ENCODE data around the gene FARP2. TPM values are rescaled to one million over a fixed set of nuclear protein-coding genes. Genes with fewer than 3 reads are reported as not detected.
"Not testable (repeated sequence)": the region's sequence is repeated elsewhere in the genome, so short reads cannot be mapped to it uniquely, and the experiment has no call there.

The FARP2 gene
- total RNA-seq, 1 donor from 2014 or later: 14.0 TPM

DNA sequence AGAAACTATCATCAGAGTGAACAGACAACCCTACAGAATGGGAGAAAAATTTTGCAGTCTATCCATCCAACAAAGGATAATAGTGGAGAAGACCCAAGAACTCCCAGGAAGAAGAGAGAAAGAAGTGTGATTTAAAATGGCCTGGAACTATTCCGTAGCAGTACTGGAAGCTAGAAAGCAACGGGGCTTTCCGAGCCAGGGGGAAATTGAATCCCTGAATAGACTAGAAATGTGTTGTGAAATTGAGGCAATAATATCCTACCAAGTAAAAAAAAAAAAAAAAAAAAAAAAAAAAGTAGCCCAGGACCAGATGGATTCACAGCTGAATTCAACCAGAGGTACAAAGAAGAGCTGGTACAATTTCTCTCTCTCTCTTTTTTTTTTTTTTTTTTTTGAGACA is 69.3 kb downstream of the FARP2 start:
- intact Hi-C loops (cut with DNase I): no loop called here
- no peak for ATAC-seq (ENCODE audit: poor library complexity)

DNA sequence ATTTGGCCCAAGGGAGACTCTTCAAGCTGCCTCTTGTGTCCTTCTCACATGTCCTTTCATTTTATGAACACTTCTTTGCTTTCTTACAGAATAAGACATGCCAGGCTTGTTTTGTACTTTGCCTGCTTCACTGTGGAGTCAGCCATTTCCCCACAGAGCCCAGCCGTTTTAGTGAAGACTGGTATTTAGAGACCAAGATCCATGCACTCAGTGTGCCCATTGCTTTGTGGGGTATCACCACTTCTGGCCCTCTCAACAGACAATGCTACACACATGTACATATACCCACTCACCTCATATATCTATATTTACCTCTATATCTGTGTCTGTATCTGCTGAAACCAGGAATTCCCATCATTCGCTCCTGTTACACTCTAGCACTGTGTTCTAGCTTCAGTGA is 74.1 kb downstream of the FARP2 start:
- intact Hi-C loops (cut with DNase I): no loop called here
- no peak for ATAC-seq (ENCODE audit: poor library complexity)
- DNase-seq: no peak

More for the DNA sequence above, 69.3 kb downstream of the FARP2 start:
- no peak for DNase-seq

DNA sequence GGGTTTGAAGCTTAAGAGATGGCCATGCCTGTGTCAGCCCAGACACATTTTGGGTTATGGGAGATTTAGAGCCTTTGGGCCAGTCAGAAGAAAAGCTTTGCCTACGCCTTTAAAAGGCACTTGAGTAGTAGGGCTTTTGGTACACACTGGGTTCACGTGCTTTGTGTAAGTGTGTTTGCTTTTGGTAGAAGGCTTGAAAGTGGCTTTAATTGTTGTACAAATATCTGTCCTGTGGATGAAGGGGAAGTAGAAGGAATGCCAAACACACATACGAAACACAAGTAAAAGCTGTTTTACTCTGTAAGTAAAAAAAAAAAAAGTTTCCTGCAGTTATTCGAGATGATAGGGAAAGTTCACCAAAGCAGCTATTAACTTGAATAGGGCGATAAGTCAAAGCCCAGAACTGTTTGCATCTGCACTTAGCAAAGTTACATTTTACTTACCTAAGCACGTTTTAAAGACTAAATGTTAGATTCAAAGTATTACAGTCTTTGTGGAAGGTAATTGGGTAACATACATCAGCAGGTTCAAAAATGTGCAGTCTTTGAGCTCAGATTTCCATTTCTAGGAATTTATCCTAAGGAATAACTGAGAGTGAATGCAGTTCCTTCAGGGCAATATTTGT is 76.9 kb downstream of the FARP2 start:
- ATAC-seq (ENCODE audit: poor library complexity) (no peak), DNase-seq (no peak)
- intact Hi-C loops (cut with DNase I): no loop called here

DNA sequence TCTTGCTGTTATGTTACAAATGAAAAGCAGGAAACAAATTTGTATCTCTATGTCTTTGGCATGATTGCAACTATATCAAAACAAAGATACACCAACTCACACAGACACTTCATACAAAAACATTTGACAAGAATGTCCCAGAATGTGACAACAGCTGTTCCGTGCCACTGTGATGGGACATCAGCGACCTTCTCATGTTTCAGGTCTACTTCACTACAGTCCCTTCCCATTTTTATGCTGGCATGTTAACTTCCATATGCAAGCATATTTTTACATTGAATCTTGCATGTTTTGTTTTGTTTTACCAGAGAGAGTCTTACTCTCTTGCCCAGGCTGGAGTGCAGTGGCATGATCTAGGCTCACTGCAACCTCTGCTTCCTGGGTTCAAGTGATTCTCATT is 81.1 kb downstream of the FARP2 start:
- intact Hi-C loops (cut with DNase I): no loop called here

DNA sequence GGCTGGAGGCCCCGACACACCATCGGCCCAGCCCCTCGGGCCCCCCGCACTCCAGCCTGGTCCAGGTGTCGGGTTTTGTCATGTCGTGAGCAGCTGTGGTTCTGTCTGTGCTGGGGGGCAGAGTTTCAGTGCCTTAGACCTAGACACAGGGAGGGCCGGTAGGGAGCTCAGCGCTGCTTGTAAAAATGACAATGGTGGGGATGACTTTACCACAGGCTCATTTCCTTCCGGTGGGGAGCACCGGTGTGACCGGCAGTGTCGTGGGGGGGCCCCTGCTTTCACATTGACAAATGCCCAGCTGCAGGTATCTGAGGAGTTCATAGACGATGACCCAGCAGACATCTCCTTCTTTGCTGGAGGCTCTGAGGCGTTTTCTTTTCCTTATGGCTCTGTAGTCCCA is 85.4 kb downstream of the FARP2 start:
- ATAC-seq (ENCODE audit: poor library complexity) (no peak), DNase-seq (no peak)
- intact Hi-C loops (cut with DNase I): no loop called here

More for the DNA sequence above, 81.1 kb downstream of the FARP2 start:
- no peak for ATAC-seq (ENCODE audit: poor library complexity)
- DNase-seq: no peak

DNA sequence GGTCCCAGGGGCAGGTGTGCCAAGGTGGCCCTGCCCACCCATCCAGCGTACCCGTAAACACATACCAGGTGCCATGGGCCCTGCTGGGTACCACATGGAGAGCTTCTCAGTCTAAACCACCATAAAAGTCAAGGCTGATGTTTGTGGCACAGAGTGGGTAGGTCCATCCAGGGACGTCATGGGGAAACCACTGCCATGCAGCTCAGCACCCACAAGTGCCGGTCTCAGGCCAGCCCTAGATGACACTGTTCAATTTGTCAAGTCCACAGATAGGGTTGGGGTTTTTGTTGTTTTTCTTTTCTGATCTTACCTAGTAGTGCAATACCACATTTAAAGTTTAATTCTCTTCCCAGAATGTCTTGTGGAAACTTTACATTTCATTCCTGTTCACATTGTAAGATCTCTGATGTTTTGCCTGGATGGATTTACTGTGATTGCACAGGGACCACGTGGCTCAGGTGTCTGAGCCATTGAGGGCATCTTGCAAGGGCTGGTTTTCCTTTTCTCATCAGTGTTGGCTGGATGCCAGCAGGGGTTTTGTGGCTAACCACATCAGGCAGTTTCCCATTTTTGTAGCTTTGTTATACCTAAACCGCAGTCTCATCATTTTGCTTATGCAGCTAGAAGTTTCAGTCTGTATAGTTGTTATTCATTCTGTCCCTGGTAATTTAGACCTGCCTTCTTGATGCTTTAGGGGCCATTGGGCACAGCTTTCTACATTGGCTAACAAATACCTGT is 87.6 kb downstream of the FARP2 start:
- intact Hi-C loops (cut with DNase I): no loop called here
- DNase-seq (peak; percentile 60), ATAC-seq (ENCODE audit: poor library complexity) (no peak)

DNA sequence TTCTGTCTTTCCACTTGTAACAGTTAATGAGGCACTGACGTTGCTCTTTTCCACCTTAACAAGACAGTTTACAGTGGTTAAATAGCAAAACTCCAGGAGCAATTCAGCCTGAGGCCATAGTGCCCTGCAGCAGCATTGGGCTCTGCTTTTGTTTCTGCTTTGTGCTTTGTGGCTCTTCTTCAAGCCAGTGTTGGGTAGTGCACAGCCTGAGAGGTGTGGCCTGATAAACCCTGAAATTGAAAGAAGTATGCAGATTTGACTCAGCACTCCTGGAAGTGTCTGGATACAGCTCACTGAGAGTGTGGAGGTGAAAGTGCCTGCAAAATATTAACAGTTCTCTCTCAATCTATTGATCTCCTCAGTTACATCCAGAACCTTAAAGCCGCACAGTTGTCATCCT is 89.3 kb downstream of the FARP2 start:
- DNase-seq (no peak), ATAC-seq (ENCODE audit: poor library complexity) (no peak)
- intact Hi-C loops (cut with DNase I): no loop called here

DNA sequence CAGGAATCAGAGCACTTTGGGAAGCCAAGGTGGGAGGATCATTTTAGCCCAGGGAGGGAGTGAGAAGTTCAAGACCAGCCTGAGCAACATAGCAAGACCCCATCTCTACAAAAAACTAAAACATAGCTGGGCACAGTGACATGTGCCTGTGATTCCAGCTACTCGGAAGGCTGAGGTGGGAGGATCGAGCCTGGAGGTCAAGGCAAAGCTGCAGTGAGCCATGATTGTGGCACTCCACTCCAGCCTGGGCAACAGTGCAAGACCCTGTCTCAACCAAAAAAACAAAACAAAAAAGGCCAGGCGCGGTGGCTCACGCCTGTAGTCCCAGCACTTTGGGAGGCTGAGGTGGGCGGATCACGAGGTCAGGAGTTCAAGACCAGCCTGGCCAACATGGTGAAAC is 94.0 kb downstream of the FARP2 start:
- intact Hi-C loops (cut with DNase I); ATAC-seq (ENCODE audit: poor library complexity): not testable (repeated sequence)

DNA sequence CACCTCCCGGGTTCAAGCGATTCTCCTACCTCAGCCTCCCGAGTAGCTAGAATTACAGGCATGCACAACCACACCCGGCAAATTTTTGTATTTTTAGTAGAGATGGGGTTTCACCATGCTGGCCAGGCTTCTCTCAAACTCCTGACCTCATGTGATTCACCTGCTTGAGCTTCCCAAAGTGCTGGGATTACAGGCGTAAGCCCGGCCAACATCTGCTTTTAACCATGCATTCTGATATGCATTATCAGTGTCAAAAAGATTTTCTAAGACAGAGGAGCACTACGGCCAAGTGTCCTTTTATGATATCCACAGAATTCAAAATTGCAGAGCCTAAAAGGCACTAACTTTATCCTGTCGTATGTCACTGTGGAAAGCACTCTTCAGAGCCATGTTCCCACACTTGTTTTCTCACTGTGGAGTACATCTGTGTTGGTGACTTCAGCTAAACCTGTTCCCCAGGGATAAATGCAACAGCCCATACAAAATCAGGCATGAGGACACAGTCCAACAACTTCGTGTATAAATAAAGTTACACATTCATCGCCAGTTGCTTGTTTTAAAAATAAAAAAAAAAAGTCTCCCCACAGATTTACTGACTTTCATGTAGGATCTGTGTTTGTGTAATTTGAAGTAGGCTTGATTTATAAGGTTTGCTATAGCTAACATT is 95.9 kb downstream of the FARP2 start:
- no peak for DNase-seq
- no peak for ATAC-seq (ENCODE audit: poor library complexity)
- intact Hi-C loops (cut with DNase I): no loop called here

More for the DNA sequence above, 94.0 kb downstream of the FARP2 start:
- DNase-seq: not testable (repeated sequence)

DNA sequence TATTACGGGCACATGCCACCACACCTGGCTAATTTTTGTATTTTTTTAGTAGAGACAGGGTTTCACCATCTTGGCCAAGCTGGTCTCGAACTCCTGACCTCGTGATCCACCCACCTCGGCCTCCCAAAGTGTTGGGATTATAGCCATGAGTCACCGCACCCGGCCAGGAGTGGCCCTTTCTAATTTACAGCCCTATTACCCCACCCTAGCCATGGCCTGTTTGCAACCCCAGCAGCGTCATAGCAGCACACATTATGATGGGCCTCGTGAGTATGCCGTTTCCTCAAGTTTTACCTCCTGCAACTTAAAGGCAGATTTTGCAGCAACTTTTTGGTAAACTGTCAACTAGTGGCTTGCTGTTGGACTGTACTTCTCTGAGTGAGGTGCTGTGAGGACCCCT is 97.8 kb downstream of the FARP2 start:
- ATAC-seq (ENCODE audit: poor library complexity); DNase-seq; intact Hi-C loops (cut with DNase I): not testable (repeated sequence)

DNA sequence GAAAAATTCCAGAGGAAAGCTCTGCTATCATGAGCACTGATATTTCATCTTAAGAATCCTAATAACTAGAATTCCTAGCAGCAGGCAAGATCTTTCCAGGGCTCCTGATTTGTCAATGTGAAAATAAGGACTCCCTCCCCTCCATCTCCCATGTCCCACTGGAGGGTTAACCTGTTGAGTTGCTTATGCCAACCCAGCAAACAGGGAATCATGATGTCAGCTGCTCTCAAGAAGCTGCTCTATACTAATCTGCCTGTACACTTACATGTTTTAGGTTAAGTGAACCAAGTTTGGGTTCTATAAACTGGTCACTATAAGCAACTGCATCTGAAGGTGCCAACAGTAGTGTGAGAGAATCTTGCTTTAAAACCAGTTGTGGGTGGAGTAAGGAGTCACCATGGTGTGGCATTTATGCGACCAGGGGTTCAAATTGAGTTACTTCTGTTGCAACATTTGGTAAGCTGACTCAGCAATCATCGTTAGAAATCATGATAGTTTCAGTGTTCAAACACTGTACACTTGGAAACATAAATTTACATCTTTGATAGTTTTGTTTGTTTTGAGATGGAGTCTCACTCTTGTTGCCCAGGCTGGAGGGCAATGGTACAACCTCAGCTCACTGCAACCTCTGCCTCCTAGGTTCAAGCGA is 98.9 kb downstream of the FARP2 start:
- DNase-seq (no peak), ATAC-seq (ENCODE audit: poor library complexity) (no peak)
- intact Hi-C loops (cut with DNase I): no loop called here

DNA sequence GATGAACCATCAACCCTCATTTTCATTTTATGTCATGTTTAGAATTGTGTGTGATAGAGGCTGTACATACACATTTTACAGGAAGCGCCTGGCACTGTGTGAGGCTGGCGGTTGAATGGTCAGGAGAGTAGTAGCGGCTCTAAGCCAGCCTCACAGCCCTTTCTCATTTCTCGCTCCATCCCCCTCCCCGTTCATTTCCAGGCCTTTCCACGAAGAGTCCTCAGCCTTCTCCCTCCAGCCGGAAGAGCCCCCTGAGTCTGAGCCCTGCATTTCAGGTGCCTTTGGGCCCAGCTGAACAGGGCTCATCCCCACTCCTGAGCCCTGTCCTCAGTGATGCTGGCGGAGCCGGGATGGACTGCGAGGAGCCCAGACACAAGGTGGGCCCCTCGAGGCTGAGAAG is 100.5 kb downstream of the FARP2 start:
- intact Hi-C loops (cut with DNase I): no loop called here
- DNase-seq (no peak), ATAC-seq (ENCODE audit: poor library complexity) (no peak)

DNA sequence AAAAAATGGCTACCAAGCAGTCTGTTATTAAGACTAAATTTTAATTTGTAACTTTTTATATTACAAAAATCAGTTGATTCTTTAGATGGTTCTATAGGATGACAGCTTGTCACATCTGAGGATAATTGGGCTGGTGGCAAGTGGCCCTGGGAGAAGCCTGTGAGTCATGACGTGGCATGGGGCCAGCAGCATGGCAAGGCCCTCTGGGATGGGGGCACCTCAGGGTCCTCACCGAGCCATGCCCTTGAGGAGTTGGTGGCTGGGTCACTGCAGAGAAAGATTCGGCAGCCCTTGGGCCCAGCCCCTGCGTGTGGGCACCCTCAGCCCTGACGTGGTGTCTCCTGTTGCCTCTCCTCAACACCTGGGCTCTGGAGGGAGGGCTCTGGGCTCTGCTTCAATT is 102.6 kb downstream of the FARP2 start:
- DNase-seq (no peak), ATAC-seq (ENCODE audit: poor library complexity) (no peak)
- intact Hi-C loops (cut with DNase I): no loop called here

DNA sequence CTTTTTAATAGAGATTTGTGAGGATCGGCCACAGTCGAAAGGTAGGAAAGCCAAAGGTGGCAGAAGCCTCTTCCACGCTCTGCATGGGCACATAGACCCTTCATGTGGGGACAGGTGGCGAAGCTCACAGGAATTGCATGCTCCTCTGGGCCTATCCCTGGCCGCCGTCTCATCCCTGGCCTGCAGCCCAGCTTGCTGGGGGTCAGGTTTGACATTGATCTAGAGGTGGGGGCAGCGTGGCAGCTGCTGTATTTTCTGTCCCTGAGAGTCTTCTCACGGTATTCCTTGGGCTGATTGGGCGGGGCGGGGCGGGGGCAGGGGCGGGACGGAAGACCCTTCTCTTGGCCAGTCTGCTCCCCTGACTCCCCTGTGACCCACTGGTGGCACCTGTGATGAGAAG is 103.4 kb downstream of the FARP2 start:
- DNase-seq: no peak
- intact Hi-C loops (cut with DNase I): no loop called here
- no peak for ATAC-seq (ENCODE audit: poor library complexity)

DNA sequence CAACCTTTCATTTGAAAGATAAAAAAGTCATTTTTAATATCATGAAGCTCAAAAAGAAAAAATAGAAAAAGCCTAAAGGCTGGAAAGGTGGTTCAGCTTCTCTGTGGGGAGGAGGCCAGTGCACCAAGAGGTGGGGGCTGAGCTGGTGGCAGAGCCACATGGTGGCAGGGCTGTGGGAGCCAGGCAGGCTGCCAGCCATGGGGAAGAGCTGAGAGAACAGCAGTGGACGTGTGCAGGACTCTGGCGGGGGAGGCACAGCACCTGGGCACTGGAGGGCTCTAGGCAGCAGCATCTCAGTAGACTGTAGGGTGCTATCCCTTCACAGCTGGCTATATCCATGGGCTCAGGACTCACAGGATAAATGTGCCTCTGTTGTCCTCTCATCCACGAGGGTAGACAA is 104.5 kb downstream of the FARP2 start:
- no peak for DNase-seq
- no peak for ATAC-seq (ENCODE audit: poor library complexity)
- intact Hi-C loops (cut with DNase I): no loop called here

DNA sequence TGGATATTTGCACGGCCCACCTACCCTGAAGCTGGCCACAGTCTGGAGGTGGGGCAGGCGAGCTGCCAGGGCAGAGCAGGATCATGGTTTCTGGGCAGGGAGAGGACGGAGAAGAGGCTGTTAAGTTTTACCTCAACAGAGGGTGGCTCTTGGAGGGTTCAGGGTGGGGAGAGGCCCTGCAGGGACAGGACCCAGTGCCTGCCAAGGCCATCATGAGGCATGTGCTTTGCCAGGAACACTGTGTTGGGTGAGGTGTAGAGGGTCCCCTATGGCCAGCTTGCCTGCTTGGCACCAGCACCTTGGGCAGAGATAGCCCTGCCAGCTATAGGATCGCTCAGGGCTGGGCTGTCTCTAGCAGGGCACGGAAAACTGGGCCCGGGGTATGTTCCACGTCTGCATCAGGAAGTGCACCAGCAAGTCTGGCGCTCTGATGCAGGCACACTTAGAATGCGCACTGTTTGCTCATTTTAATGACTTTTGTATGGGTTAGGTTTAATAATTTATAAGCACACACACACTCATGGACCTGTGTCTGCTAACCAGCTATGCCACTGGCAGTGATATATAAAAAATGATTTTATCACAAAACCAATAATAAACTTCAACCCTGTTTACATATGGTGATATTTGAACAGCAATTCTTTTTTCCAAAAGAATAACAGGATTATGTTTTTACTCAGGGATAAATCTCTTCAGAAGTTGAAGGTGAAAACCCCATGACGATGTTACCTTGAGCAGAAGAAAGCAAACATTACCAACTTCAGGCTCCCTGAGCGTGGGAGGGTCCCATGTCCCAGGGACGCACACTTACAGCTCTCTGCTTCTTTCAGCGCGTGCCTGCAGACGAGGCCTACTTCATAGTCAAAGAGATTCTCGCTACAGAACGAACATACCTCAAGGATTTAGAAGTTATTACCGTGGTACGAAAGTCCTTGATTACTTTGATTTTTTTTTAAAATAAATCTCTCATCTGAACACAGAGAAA is 105.9 kb downstream of the FARP2 start:
- DNase-seq (no peak), ATAC-seq (ENCODE audit: poor library complexity) (peak; percentile 13)
- intact Hi-C loops (cut with DNase I): no loop called here

DNA sequence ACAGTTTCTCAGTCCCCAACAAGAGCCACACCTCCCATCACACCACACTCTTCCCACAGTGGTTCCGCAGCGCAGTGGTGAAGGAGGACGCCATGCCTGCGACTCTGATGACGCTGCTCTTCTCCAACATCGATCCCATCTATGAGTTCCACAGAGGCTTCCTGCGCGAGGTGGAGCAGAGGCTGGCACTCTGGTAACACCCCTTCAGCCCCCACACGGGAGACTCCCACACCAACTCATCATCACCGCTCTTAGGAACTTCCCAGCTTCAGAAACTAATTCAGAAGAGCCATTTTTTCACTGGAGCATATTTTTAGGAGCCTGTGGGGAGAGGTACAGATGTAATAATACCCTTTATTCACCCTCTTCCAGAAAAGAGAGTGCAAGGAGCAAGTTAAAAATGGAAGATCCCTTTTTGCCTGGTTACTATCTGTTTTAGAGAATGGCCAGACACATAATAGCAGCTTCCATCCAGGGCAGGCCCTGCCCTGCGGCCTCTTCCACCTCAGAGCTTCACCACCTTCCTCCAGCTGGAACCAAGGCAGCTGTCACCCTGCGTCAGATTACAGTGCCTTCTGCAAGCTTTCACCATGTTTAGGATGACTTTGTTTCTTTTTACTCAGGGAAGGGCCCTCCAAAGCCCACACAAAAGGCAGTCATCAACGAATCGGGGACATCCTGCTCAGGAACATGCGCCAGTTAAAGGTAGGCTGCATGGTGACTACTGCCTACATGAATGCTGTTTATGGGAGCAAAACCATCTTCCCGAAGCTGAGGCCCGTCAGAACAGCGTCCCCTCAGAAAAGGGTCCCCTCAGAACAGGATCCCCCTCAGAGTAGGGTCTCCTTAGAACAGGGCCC is 107.4 kb downstream of the FARP2 start:
- intact Hi-C loops (cut with DNase I): no loop called here
- no peak for ATAC-seq (ENCODE audit: poor library complexity)

DNA sequence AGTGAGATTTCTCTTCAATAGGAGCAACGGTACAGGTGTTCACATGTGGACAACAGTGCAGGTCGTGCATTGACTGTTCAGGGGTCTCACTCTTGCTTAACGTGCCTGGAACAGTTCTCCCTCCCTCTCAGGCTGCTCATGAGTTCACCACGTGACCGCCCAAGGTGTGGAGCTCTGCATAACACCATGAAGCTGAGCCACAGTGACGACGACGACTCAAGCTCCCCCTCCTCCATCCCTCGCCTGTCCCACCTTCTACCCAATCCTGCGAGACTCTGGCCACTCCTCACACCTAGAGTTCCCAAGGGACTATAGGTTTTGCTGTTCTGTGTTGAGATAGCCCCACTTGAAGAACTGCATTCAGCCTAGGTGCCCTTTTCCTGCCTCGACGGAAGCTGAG is 109.5 kb downstream of the FARP2 start:
- ATAC-seq (ENCODE audit: poor library complexity): no peak
- no peak for DNase-seq
- intact Hi-C loops (cut with DNase I): no loop called here

More for the DNA sequence above, 107.4 kb downstream of the FARP2 start:
- no peak for DNase-seq
